Right lung (tissue), 5 donors: ENCODE measurements around the gene DMXL2. TPM values are rescaled to one million over a fixed set of nuclear protein-coding genes. Genes with fewer than 3 reads are reported as not detected.
"Not testable (repeated sequence)": the region's sequence is repeated elsewhere in the genome, so short reads cannot be mapped to it uniquely, and the experiment has no call there.

ENCODE experiments used
- DNase-seq, 2 donors: peaks; one replicate each; pipeline ENCODE4 v3.0.0-alpha.2; 2013
- polyA plus RNA-seq, 5 donors: library from polyadenylated mRNA; unstranded; fragments of 120-200 nt; gene quantifications; one replicate each; pipeline versions ENCODE4 v1.2.1 to v1.2.3, GENCODE V29; 2013; ENCODE audit warnings: inconsistent platforms in 1 of 5, low replicate concordance in 1 of 5; ENCODE audit not compliant: insufficient read length in 5 of 5, insufficient read depth in 1 of 5

The DMXL2 gene
- polyA plus RNA-seq, 5 donors: 58.4 to 112 (median 78.0) TPM

- DNase-seq: no peak
Measured at GRCh38 chr15:51494411-51495314, 127.9 kb downstream of the DMXL2 start.

GRCh38 chr15:51493892-51494291, 128.7 kb downstream of the DMXL2 start:
- DNase-seq: no peak

GRCh38 chr15:51492528-51492927, 130.0 kb downstream of the DMXL2 start:
- DNase-seq: no peak

- DNase-seq: no peak
Measured at GRCh38 chr15:51491941-51492340, 130.6 kb downstream of the DMXL2 start.

- no peak for DNase-seq
Measured at GRCh38 chr15:51484781-51485180, 137.8 kb downstream of the DMXL2 start.

GRCh38 chr15:51483985-51484384, 138.6 kb downstream of the DMXL2 start:
- no peak for DNase-seq

GRCh38 chr15:51483520-51483919, 139.1 kb downstream of the DMXL2 start:
- no peak for DNase-seq

- no peak for DNase-seq
Measured at GRCh38 chr15:51475736-51476135, 146.8 kb downstream of the DMXL2 start.

GRCh38 chr15:51470512-51470911, 152.1 kb downstream of the DMXL2 start:
- DNase-seq: no peak

GRCh38 chr15:51460796-51461195, 161.8 kb downstream of the DMXL2 start:
- no peak for DNase-seq

- no peak for DNase-seq
Measured at GRCh38 chr15:51450001-51450400, 172.6 kb downstream of the DMXL2 start.

- no peak for DNase-seq
Measured at GRCh38 chr15:51448622-51449399, 173.8 kb downstream of the DMXL2 start.

GRCh38 chr15:51447855-51448621, 174.5 kb downstream of the DMXL2 start:
- no peak for DNase-seq

- not testable (repeated sequence) for DNase-seq
Measured at GRCh38 chr15:51446029-51446744, 176.4 kb downstream of the DMXL2 start.

- DNase-seq: no peak
Measured at GRCh38 chr15:51444807-51445206, 177.8 kb downstream of the DMXL2 start.

- DNase-seq: no peak
Measured at GRCh38 chr15:51444112-51444511, 178.5 kb downstream of the DMXL2 start.

- DNase-seq: no peak
Measured at GRCh38 chr15:51443282-51443914, 179.2 kb downstream of the DMXL2 start.

- no peak for DNase-seq
Measured at GRCh38 chr15:51438526-51438925, 184.0 kb downstream of the DMXL2 start.

- no peak for DNase-seq
Measured at GRCh38 chr15:51425517-51426040, 197.0 kb downstream of the DMXL2 start.

- no peak for DNase-seq
Measured at GRCh38 chr15:51424780-51425179, 197.8 kb downstream of the DMXL2 start.

GRCh38 chr15:51423040-51423439, 199.5 kb downstream of the DMXL2 start:
- DNase-seq: not testable (repeated sequence)
